Upper lobe of left lung (tissue), 4 donors: ENCODE measurements around the gene SSPN.

Experiments used
- CTCF ChIP-seq, 6 experiments: fragments of 450-650 bp in 4 of 6; fragments of 200-600 bp in 2 of 6; sonication (generic) in 2 of 6; IDR thresholded peaks; one replicate each; pipeline ENCODE4 v1.5.1; 2016 to 2019; ENCODE audit warnings: antibody characterized with exemption in 6 of 6
- POLR2AphosphoS5 ChIP-seq, 2 donors: sonication (generic); formaldehyde crosslinking; IDR thresholded peaks; one replicate each; pipeline ENCODE4 v1.5.1; 2017; ENCODE audit warnings: antibody characterized with exemption in 2 of 2

- no peak for TF ChIP-seq CTCF (IDR thresholded peaks at IDR 0.05)
- no peak for TF ChIP-seq POLR2AphosphoS5 (IDR thresholded peaks at IDR 0.05)
These were observed 17.6 kb downstream of the SSPN start for GRCh38 chr12:26212988-26213387.
